GM12892 (cell line): Measurements from ENCODE around the gene HIVEP2.

ENCODE experiments used
- POLR2A ChIP-seq: IDR thresholded peaks from 2 replicates; pipeline ENCODE4 v1.6.1; 2011; ENCODE audit warnings: low read depth, low read length, control low read depth
- POLR2AphosphoS5 ChIP-seq: IDR thresholded peaks from 2 replicates; pipeline ENCODE4 v1.6.1; 2011; ENCODE audit warnings: low read depth, low read length, control low read depth

DNA sequence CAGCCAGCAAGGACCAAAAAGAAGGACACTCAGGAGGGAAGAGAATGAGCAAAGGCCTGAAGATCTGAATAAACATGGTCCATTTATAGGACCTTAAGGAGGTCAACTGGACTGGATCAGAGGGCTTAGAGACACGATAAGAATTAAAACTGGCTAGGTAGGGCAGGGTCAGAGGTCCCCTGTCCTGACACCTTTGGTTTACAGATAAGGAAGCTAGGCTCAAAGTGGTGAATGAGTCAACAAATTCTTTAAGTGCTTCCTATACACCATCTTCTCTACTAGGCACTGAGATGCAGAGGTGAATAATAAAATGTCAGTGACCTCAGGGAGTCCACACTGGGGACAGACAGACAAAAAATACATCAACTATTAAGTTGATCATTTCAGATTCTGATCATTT lies 70.3 kb downstream of the HIVEP2 start:
- TF ChIP-seq POLR2AphosphoS5 (no peak), POLR2A (no peak)
